ENCODE results near the gene PPAN. TPM values are rescaled to one million over a fixed set of nuclear protein-coding genes. Genes with fewer than 3 reads are reported as not detected.

The PPAN gene
- total RNA-seq, 4 donors from 2014 or later: 25.7 to 45.3 (median 35.8) TPM

- no peak for DNase-seq (ENCODE audit: low spot score in 2 of 2)
- H3K27me3 ChIP-seq: no peaks in the 10 kb centered on the region
- 54 to 63% methylated on average over 23 of the region's 23 CpGs for WGBS, 2 donors
- TF ChIP-seq EP300 (IDR thresholded peaks at IDR 0.05): no peak
- no peak for TF ChIP-seq CTCF (IDR thresholded peaks at IDR 0.05)
- no peak for TF ChIP-seq POLR2A (IDR thresholded peaks at IDR 0.05)
- H3K4me3 ChIP-seq: peak overlapping the region in 2 of 4 donors; percentile 3 to 25
- peak overlapping the region in 2 of 4 donors; percentile 24 to 26 for H3K27ac ChIP-seq
- no peaks in the 10 kb centered on the region for H3K9me3 ChIP-seq
- peaks cover 0 to 39% (median 10%) of the 10 kb centered on the region in 4 donors for H3K4me1 ChIP-seq
- H3K36me3 ChIP-seq: peaks cover 15 to 95% (median 48%) of the 10 kb centered on the region in 3 donors
Measured at GRCh38 chr19:10112037-10112761, 6.0 kb downstream of the PPAN start.

- Histone ChIP-seq H3K4me3 (no peak overlapping the region), H3K36me3 (peaks cover 17 to 95% (median 48%) of the 10 kb centered on the region in 3 donors), H3K27me3 (no peaks in the 10 kb centered on the region), H3K4me1 (peaks cover 0 to 39% (median 8%) of the 10 kb centered on the region in 4 donors), H3K9me3 (no peaks in the 10 kb centered on the region), H3K27ac (peak overlapping the region in 2 of 4 donors; percentile 26 to 55)
- no peak for DNase-seq (ENCODE audit: low spot score in 2 of 2)
- WGBS, 2 donors: 22 to 32% methylated on average over 24 of the region's 25 CpGs
- peak; percentile 28 to 69 (median 41) for TF ChIP-seq CTCF (IDR thresholded peaks at IDR 0.05)
- no peak for TF ChIP-seq POLR2A (IDR thresholded peaks at IDR 0.05)
Measured at GRCh38 chr19:10112895-10113591, 6.9 kb downstream of the PPAN start.

- H3K27ac ChIP-seq: peak overlapping the region in 1 of 4 donors; percentile 26
- H3K27me3 ChIP-seq: no peaks in the 10 kb centered on the region
- H3K4me3 ChIP-seq: no peak overlapping the region
- 77 to 81% methylated on average over 17 of the region's 19 CpGs for WGBS, 2 donors
- peaks cover 0 to 41% (median 8%) of the 10 kb centered on the region in 4 donors for H3K4me1 ChIP-seq
- peaks cover 17 to 95% (median 43%) of the 10 kb centered on the region in 3 donors for H3K36me3 ChIP-seq
- DNase-seq (ENCODE audit: low spot score in 2 of 2): no peak
- no peak for TF ChIP-seq EP300 (IDR thresholded peaks at IDR 0.05)
- no peak for TF ChIP-seq POLR2A (IDR thresholded peaks at IDR 0.05)
- no peak for TF ChIP-seq CTCF (IDR thresholded peaks at IDR 0.05)
- no peaks in the 10 kb centered on the region for H3K9me3 ChIP-seq
Measured at GRCh38 chr19:10113592-10113963, 7.4 kb downstream of the PPAN start.

- no peaks in the 10 kb centered on the region for H3K9me3 ChIP-seq
- H3K27me3 ChIP-seq: no peaks in the 10 kb centered on the region
- no peak for DNase-seq (ENCODE audit: low spot score in 2 of 2)
- WGBS, 2 donors: 85 to 88% methylated on average over 16 to 30 of the region's 43 CpGs
- no peak overlapping the region for H3K4me3 ChIP-seq
- H3K4me1 ChIP-seq: peaks cover 0 to 46% (median 13%) of the 10 kb centered on the region in 4 donors
- H3K27ac ChIP-seq: no peak overlapping the region
- no peak for TF ChIP-seq EP300 (IDR thresholded peaks at IDR 0.05)
- no peak for TF ChIP-seq CTCF (IDR thresholded peaks at IDR 0.05)
- peaks cover 15 to 92% (median 43%) of the 10 kb centered on the region in 3 donors for H3K36me3 ChIP-seq
Measured at GRCh38 chr19:10113964-10114650, 7.9 kb downstream of the PPAN start.

Measured in tibial nerve (tissue), 4 donors.